HCT116 (cell line): Measurements from ENCODE around the gene NLRP12.
"Not testable (repeated sequence)": the region's sequence is repeated elsewhere in the genome, so short reads cannot be mapped to it uniquely, and the experiment has no call there.

Source experiments
- ELF1 ChIP-seq: IDR thresholded peaks from 2 replicates; pipeline ENCODE4 v1.6.1; 2012; ENCODE audit warnings: low read depth, borderline replicate concordance
- EZH2 ChIP-seq: fragments of 200-600 bp; sonication (generic); IDR thresholded peaks from 2 replicates; pipeline ENCODE4 v1.6.1; 2017; ENCODE audit warnings: antibody characterized with exemption, mixed run types
- POLR2A ChIP-seq: IDR thresholded peaks from 2 replicates; pipeline ENCODE4 v1.7.0; 2011; ENCODE audit warnings: borderline replicate concordance; ENCODE audit not compliant: insufficient read depth, insufficient read length; ENCODE audit errors: extremely low read depth
- REST ChIP-seq: IDR thresholded peaks from 2 replicates; pipeline ENCODE4 v1.6.1; 2012; ENCODE audit warnings: low read depth
- TCF7L2 ChIP-seq: IDR thresholded peaks from 2 replicates; pipeline ENCODE4 v1.7.0; 2011; ENCODE audit warnings: borderline replicate concordance, inconsistent platforms; ENCODE audit not compliant: insufficient read depth, insufficient read length; ENCODE audit errors: extremely low read depth
- ZFX ChIP-seq: fragments of 450-650 bp; IDR thresholded peaks from 2 replicates; pipeline ENCODE4 v1.6.1; 2017
- TF ChIP-seq, protein P1 (sequence below), 3 experiments: fragments of 200-600 bp in 1 of 3; sonication (generic) in 1 of 3; IDR thresholded peaks in 2 of 3; conservative IDR thresholded peaks in 1 of 3; 2 replicates each; pipeline ENCODE4 v1.5.1; 2012 to 2017; ENCODE audit warnings: low read depth in 2 of 3, low read length in 2 of 3, antibody characterized with exemption in 1 of 3, borderline replicate concordance in 1 of 3, control low read depth in 1 of 3, mild to moderate bottlenecking in 1 of 3, mixed read lengths in 1 of 3, mixed run types in 1 of 3, moderate library complexity in 1 of 3; ENCODE audit not compliant: insufficient read depth in 1 of 3

GRCh38 chr19:53840241-53840640 is 16.1 kb upstream of the NLRP12 start:
- not testable (repeated sequence) for TF ChIP-seq EZH2, ZFX, ELF1, POLR2A, REST, TCF7L2
- TF ChIP-seq, protein P1, sequence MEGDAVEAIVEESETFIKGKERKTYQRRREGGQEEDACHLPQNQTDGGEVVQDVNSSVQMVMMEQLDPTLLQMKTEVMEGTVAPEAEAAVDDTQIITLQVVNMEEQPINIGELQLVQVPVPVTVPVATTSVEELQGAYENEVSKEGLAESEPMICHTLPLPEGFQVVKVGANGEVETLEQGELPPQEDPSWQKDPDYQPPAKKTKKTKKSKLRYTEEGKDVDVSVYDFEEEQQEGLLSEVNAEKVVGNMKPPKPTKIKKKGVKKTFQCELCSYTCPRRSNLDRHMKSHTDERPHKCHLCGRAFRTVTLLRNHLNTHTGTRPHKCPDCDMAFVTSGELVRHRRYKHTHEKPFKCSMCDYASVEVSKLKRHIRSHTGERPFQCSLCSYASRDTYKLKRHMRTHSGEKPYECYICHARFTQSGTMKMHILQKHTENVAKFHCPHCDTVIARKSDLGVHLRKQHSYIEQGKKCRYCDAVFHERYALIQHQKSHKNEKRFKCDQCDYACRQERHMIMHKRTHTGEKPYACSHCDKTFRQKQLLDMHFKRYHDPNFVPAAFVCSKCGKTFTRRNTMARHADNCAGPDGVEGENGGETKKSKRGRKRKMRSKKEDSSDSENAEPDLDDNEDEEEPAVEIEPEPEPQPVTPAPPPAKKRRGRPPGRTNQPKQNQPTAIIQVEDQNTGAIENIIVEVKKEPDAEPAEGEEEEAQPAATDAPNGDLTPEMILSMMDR (IDR thresholded peaks at IDR 0.05 in 2 of 3, conservative IDR thresholded peaks at IDR 0.05 in 1 of 3; ENCODE audit: borderline replicate concordance in 1 of 3, insufficient read depth in 1 of 3, low read depth in 2 of 3, low read length in 2 of 3), result not testable (repeated sequence)
